Effector CD8-positive, alpha-beta T cell (primary cell): ENCODE data around the gene HUS1.
"Not testable (repeated sequence)": the region's sequence is repeated elsewhere in the genome, so short reads cannot be mapped to it uniquely, and the experiment has no call there.

ENCODE experiments used
- DNase-seq: peaks from one replicate; lab custom pipeline; 2025; lab: John Stamatoyannopoulos, UW

The HUS1 gene

GRCh38 chr7:47923081-47923875, 56.1 kb downstream of the HUS1 start:
- not testable (repeated sequence) for DNase-seq

- DNase-seq, result not testable (repeated sequence)
Observed at GRCh38 chr7:47916514-47916913, 62.9 kb downstream of the HUS1 start.

DNA sequence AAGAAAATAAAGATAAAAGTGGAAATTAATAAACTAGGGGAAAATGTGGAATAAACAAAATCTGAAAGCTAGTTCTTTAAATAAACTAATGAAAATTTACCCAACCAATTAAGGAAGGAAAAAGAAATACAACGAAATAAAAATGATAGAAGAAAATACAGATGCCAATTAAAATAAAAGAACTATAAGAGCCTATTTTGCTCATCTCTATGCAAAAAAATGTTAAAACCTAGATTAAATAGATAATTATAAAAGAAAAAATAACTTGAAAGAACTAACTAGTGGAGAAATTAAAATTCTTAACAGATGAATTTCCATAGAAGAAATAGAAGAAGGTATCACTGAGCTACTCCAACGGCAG, 63.8 kb downstream of the HUS1 start:
- no peak for DNase-seq

- no peak for DNase-seq
Observed at GRCh38 chr7:47914717-47915615, 64.4 kb downstream of the HUS1 start.
